Measurements from ENCODE around the gene FAM83B. TPM values are rescaled to one million over a fixed set of nuclear protein-coding genes. Genes with fewer than 3 reads are reported as not detected.

Gene FAM83B
- total and polyA plus RNA-seq, 2 donors (not counting 3 experiments of a cell fraction or from before 2014, with no cell fraction given) = not detected

DNA sequence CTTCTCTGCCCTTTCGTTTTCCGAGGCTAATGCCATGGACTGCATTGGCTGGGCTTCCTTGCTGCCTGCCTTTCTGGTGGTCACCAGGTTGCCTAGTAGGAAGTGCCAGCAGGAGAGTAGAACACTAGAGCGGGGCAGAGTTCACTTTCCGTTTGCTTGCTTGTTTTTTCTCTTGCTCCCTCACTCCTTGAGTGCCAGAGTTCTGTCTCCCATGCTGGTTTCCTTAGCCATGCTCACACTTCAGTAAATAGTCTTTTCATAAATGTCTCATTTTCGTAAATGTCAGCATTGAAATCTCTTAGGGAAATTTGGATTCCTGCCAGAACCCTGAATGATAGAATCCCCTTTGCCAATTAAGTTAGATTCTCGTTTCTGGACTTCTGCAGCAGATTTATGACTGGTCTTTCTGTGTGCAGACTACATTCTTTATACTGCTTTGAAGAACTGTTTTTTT lies 63.9 kb downstream of the FAM83B start:
- H3K9me1 ChIP-seq (replicated peaks; ENCODE audit: control insufficient read depth, extremely low read depth, insufficient read depth, low read length) = no peaks in the 10 kb centered on the region
- H3K27ac ChIP-seq (ENCODE audit: insufficient read depth, low read depth, low read length) = no peak overlapping the region
- intact Hi-C loops (cut with micrococcal nuclease) (no loop called here), dilution Hi-C loops (cut with MboI; ENCODE audit: extremely low pct_ligation_motif_present, low sequenced_read_pairs) (no loop called here)
- H3K36me3 ChIP-seq (ENCODE audit: control insufficient read depth in 2 of 2, extremely low read depth in 1 of 2, insufficient read depth in 2 of 2, low read length in 2 of 2) = no peaks in the 10 kb centered on the region
- no peak overlapping the region for H2AFZ ChIP-seq (ENCODE audit: low read depth, low read length)
- H4K20me1 ChIP-seq (replicated peaks; ENCODE audit: control insufficient read depth, extremely low read depth, insufficient read depth, low read length) = no peaks in the 10 kb centered on the region
- FAIRE-seq (no peak), DNase-seq (ENCODE audit: low read depth, low spot score) (no peak)
- no peaks in the 10 kb centered on the region for H3K27me3 ChIP-seq (ENCODE audit: control insufficient read depth in 2 of 2, insufficient read depth in 2 of 2, low read length in 2 of 2)
- no peak overlapping the region for H3K4me3 ChIP-seq (replicated peaks in 1 of 3; ENCODE audit: insufficient read depth in 1 of 3, low read depth in 1 of 3, low read length in 3 of 3)
- no peaks in the 10 kb centered on the region for H3K9me3 ChIP-seq (replicated peaks; ENCODE audit: control insufficient read depth, insufficient read depth, low read length)
- TF ChIP-seq POLR2AphosphoS5 (IDR thresholded peaks at IDR 0.05; ENCODE audit: insufficient read depth, low read depth, low read length) (no peak), GATA2 (IDR thresholded peaks at IDR 0.05; ENCODE audit: insufficient read depth, insufficient read length, low read depth, low read length) (no peak), POLR2A (IDR thresholded peaks at IDR 0.05; ENCODE audit: low read depth, low read length) (no peak), EZH2 (IDR thresholded peaks at IDR 0.05; ENCODE audit: borderline replicate concordance, low read depth, low read length, severe bottlenecking) (no peak), MYC (IDR thresholded peaks at IDR 0.05; ENCODE audit: low read depth, low read length) (no peak), JUN (IDR thresholded peaks at IDR 0.05; ENCODE audit: borderline replicate concordance, insufficient read depth, insufficient read length, low read depth) (no peak), FOS (IDR thresholded peaks at IDR 0.05; ENCODE audit: borderline replicate concordance, insufficient read depth, low read length) (no peak)
- TF ChIP-seq, protein P1, sequence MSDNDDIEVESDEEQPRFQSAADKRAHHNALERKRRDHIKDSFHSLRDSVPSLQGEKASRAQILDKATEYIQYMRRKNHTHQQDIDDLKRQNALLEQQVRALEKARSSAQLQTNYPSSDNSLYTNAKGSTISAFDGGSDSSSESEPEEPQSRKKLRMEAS (IDR thresholded peaks at IDR 0.05; ENCODE audit: insufficient read depth, insufficient read length) = no peak
- TF ChIP-seq, protein P2, sequence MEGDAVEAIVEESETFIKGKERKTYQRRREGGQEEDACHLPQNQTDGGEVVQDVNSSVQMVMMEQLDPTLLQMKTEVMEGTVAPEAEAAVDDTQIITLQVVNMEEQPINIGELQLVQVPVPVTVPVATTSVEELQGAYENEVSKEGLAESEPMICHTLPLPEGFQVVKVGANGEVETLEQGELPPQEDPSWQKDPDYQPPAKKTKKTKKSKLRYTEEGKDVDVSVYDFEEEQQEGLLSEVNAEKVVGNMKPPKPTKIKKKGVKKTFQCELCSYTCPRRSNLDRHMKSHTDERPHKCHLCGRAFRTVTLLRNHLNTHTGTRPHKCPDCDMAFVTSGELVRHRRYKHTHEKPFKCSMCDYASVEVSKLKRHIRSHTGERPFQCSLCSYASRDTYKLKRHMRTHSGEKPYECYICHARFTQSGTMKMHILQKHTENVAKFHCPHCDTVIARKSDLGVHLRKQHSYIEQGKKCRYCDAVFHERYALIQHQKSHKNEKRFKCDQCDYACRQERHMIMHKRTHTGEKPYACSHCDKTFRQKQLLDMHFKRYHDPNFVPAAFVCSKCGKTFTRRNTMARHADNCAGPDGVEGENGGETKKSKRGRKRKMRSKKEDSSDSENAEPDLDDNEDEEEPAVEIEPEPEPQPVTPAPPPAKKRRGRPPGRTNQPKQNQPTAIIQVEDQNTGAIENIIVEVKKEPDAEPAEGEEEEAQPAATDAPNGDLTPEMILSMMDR (IDR thresholded peaks at IDR 0.05; ENCODE audit: extremely low read depth in 1 of 2, insufficient read depth in 1 of 2, low read depth in 1 of 2, low read length in 2 of 2) = no peak
- H3K4me2 ChIP-seq (ENCODE audit: insufficient read depth, low read length) = no peak overlapping the region
- no TSS peak for BruUV-seq (replicated peaks)
- POLR2A ChIA-PET = no interaction called here
- H3K9ac ChIP-seq (replicated peaks; ENCODE audit: extremely low read depth, insufficient read depth, low read length) = no peak overlapping the region
- CTCF ChIA-PET = no interaction called here
- H3K79me2 ChIP-seq (ENCODE audit: control insufficient read depth, insufficient read depth, low read length) = no peaks in the 10 kb centered on the region
- H3K4me1 ChIP-seq (ENCODE audit: control insufficient read depth, extremely low read depth, insufficient read depth, low read length) = no peaks in the 10 kb centered on the region

Data from endothelial cell of umbilical vein (primary cell).